DOHH2 (cell line): ENCODE measurements around the gene HPS3.

Source experiments
- CTCF ChIP-seq: fragments of 200-600 bp; sonication (generic); IDR thresholded peaks from one replicate; pipeline ENCODE4 v1.5.1; 2014; ENCODE audit warnings: antibody characterized with exemption, mild to moderate bottlenecking, low read depth, low read length; ENCODE audit not compliant: poor library complexity, severe bottlenecking
- EZH2phosphoT487 ChIP-seq: fragments of 200-600 bp; sonication (generic); IDR thresholded peaks from 2 replicates; pipeline ENCODE4 v1.6.1; 2017; ENCODE audit warnings: borderline replicate concordance, mild to moderate bottlenecking, antibody characterized with exemption, low read length, moderate library complexity, mixed read lengths

GRCh38 chr3:149195221-149195620, 65.8 kb downstream of the HPS3 start:
- TF ChIP-seq CTCF: no peak
- TF ChIP-seq EZH2phosphoT487: no peak
